ENCODE measurements around the gene VPS13A.

The VPS13A gene

GRCh38 chr9:77427256-77427927 is 250.1 kb downstream of the VPS13A start:
- no peak for DNase-seq
- Histone ChIP-seq H3K27me3 (ENCODE audit: insufficient read depth, low read depth, severe bottlenecking) (no peaks in the 10 kb centered on the region), H3K36me3 (no peaks in the 10 kb centered on the region), H3K4me3 (ENCODE audit: low read depth, low read length) (no peak overlapping the region), H3K9me3 (ENCODE audit: severe bottlenecking) (no peaks in the 10 kb centered on the region), H3K27ac (no peak overlapping the region)
- TF ChIP-seq, protein P1, sequence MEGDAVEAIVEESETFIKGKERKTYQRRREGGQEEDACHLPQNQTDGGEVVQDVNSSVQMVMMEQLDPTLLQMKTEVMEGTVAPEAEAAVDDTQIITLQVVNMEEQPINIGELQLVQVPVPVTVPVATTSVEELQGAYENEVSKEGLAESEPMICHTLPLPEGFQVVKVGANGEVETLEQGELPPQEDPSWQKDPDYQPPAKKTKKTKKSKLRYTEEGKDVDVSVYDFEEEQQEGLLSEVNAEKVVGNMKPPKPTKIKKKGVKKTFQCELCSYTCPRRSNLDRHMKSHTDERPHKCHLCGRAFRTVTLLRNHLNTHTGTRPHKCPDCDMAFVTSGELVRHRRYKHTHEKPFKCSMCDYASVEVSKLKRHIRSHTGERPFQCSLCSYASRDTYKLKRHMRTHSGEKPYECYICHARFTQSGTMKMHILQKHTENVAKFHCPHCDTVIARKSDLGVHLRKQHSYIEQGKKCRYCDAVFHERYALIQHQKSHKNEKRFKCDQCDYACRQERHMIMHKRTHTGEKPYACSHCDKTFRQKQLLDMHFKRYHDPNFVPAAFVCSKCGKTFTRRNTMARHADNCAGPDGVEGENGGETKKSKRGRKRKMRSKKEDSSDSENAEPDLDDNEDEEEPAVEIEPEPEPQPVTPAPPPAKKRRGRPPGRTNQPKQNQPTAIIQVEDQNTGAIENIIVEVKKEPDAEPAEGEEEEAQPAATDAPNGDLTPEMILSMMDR (IDR thresholded peaks at IDR 0.05; ENCODE audit: low read depth, low read length), result no peak

GRCh38 chr9:77429928-77430327 is 252.6 kb downstream of the VPS13A start:
- no peak for DNase-seq
- no peak overlapping the region for H3K27ac ChIP-seq
- no peaks in the 10 kb centered on the region for H3K27me3 ChIP-seq (ENCODE audit: insufficient read depth, low read depth, severe bottlenecking)
- H3K4me3 ChIP-seq (ENCODE audit: low read depth, low read length), result no peak overlapping the region
- no peaks in the 10 kb centered on the region for H3K9me3 ChIP-seq (ENCODE audit: severe bottlenecking)
- TF ChIP-seq, protein P1 (IDR thresholded peaks at IDR 0.05; ENCODE audit: low read depth, low read length), result no peak
- H3K36me3 ChIP-seq, result no peaks in the 10 kb centered on the region

DNA sequence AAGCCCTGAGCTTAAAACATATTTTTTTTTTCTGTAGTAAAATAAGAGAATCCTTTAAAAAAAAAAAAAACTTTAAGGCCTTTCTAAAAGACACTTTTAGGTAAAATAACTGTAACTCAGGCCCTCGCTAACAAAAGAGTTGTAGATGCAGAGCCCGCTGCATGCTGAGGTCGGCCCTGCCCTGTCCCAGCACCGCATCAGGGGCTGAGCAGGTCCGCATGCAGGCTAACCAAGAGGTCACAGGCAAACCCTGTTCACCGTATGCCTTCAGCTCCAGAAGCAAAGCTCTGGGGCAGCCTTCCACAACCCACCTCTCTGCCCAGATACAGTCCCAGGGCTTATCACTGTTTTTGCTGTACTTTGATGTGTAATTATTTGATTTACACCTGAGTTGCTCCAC is 254.7 kb downstream of the VPS13A start:
- Histone ChIP-seq H3K36me3 (no peaks in the 10 kb centered on the region), H3K4me3 (ENCODE audit: low read depth, low read length) (no peak overlapping the region), H3K27ac (no peak overlapping the region), H3K9me3 (ENCODE audit: severe bottlenecking) (no peaks in the 10 kb centered on the region), H3K27me3 (ENCODE audit: insufficient read depth, low read depth, severe bottlenecking) (no peaks in the 10 kb centered on the region)
- DNase-seq, result no peak
- TF ChIP-seq, protein P1 (IDR thresholded peaks at IDR 0.05; ENCODE audit: low read depth, low read length), result no peak

DNA sequence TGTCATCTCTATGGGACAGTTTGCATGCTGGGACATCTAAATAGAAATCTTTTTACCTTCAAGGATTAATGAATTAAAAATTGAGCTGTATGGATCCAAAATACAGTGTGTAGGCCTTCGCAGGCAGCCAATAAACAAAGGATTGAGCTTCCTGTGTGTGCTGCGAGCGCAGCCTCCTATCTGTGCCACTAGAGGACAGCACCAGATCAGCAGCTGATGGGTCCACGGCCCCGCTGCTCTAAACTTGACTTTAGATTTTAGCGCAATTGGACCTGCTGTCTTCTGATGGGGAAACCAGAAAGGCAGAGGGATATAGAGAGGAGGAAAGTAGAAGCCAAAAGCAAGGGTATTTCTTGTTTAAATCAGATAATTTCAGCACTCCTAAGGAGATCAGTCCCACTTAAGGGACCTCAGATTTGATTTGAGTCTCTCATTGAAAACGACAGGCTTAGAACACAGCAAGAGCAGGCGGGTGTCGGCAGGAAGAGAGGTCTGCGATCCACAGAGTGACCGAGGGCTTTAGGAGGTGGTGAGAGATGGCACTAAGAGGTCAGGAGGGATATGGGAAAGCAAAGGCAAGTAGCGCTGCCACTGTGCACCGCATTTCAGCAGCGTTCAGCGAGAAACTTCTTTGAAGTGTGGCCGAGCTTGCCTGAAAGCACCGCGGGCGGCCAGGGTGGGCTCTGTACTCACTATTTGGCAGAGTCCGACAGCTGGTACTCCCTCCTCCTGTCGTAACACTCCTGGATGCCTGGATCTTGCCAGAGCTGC is 256.5 kb downstream of the VPS13A start:
- DNase-seq, result peak; percentile 57
- Histone ChIP-seq H3K36me3 (no peaks in the 10 kb centered on the region), H3K27ac (no peak overlapping the region), H3K9me3 (ENCODE audit: severe bottlenecking) (no peaks in the 10 kb centered on the region), H3K27me3 (ENCODE audit: insufficient read depth, low read depth, severe bottlenecking) (no peaks in the 10 kb centered on the region), H3K4me3 (ENCODE audit: low read depth, low read length) (no peak overlapping the region)
- TF ChIP-seq, protein P1 (IDR thresholded peaks at IDR 0.05; ENCODE audit: low read depth, low read length), result peak; percentile 99

- TF ChIP-seq, protein P1 (IDR thresholded peaks at IDR 0.05; ENCODE audit: low read depth, low read length), result no peak
Observed at GRCh38 chr9:77435277-77435676, 257.9 kb downstream of the VPS13A start.

More at GRCh38 chr9:77435277-77435676, 257.9 kb downstream of the VPS13A start:
- Histone ChIP-seq H3K9me3 (ENCODE audit: severe bottlenecking) (no peaks in the 10 kb centered on the region), H3K4me3 (ENCODE audit: low read depth, low read length) (no peak overlapping the region), H3K27ac (no peak overlapping the region), H3K36me3 (no peaks in the 10 kb centered on the region), H3K27me3 (ENCODE audit: insufficient read depth, low read depth, severe bottlenecking) (no peaks in the 10 kb centered on the region)
- DNase-seq, result no peak
